Keratinocyte (primary cell): ENCODE measurements around the gene INHBB. TPM values are rescaled to one million over a fixed set of nuclear protein-coding genes. Genes with fewer than 3 reads are reported as not detected.

ENCODE experiments used
- DNase-seq: peaks from one replicate; pipeline ENCODE4 v3.0.0-alpha.2; 2011; ENCODE audit warnings: low read depth, missing footprints, low spot score
- FAIRE-seq: peaks from 2 replicates; lab custom pipeline; 2011; peaks lifted over from hg19 to GRCh38; lab: Jason Lieb, UNC
- H2AFZ ChIP-seq: 2 replicates; pipeline ENCODE4 v1.6.0; 2012; ENCODE audit warnings: low read length, control low read depth, inconsistent platforms; ENCODE audit not compliant: control insufficient read depth
- H3K27ac ChIP-seq: 2 replicates; pipeline ENCODE4 v1.5.1; 2011; ENCODE audit warnings: low read length; ENCODE audit not compliant: control insufficient read depth, insufficient read depth
- H3K27me3 ChIP-seq: 3 replicates; pipeline ENCODE4 v1.6.0; 2011; ENCODE audit warnings: low read length; ENCODE audit not compliant: control insufficient read depth, insufficient read depth; ENCODE audit errors: extremely low read depth
- H3K36me3 ChIP-seq, 2 experiments: 2 replicates in 1 of 2; 3 replicates in 1 of 2; pipeline ENCODE4 v1.5.1; 2011; ENCODE audit warnings: low read length in 2 of 2, mild to moderate bottlenecking in 1 of 2; ENCODE audit not compliant: control insufficient read depth in 2 of 2, insufficient read depth in 2 of 2; ENCODE audit errors: extremely low read depth in 1 of 2
- H3K4me1 ChIP-seq: 3 replicates; pipeline ENCODE4 v1.5.1; 2011; ENCODE audit warnings: low read length; ENCODE audit not compliant: control insufficient read depth, insufficient read depth; ENCODE audit errors: extremely low read depth
- H3K4me2 ChIP-seq: 3 replicates; pipeline ENCODE4 v1.6.0; 2011; ENCODE audit warnings: low read depth, low read length; ENCODE audit not compliant: control insufficient read depth, insufficient read depth; ENCODE audit errors: extremely low read depth
- H3K4me3 ChIP-seq, 3 experiments: fragments of 200-600 bp in 1 of 3; sonication (generic) in 1 of 3; 2 replicates in 2 of 3; 3 replicates in 1 of 3; pipeline ENCODE4 v1.5.1; 2011 to 2016; ENCODE audit warnings: low read length in 3 of 3, mild to moderate bottlenecking in 3 of 3, control low read depth in 2 of 3, inconsistent platforms in 1 of 3, low read depth in 1 of 3, mixed read lengths in 1 of 3, mixed run types in 1 of 3, moderate library complexity in 1 of 3; ENCODE audit not compliant: control insufficient read depth in 2 of 3, insufficient read depth in 2 of 3; ENCODE audit errors: extremely low read depth in 1 of 3
- H3K79me2 ChIP-seq: 2 replicates; pipeline ENCODE4 v1.6.0; 2012; ENCODE audit warnings: low read length; ENCODE audit not compliant: control insufficient read depth, insufficient read depth
- H3K9ac ChIP-seq: 3 replicates; pipeline ENCODE4 v1.6.0; 2011; ENCODE audit warnings: low read length; ENCODE audit not compliant: control insufficient read depth, insufficient read depth; ENCODE audit errors: extremely low read depth
- H3K9me1 ChIP-seq: 3 replicates; pipeline ENCODE4 v1.6.0; 2011; ENCODE audit warnings: low read length; ENCODE audit not compliant: control insufficient read depth, insufficient read depth; ENCODE audit errors: extremely low read depth
- H3K9me3 ChIP-seq: 2 replicates; pipeline ENCODE4 v1.5.1; 2012; ENCODE audit warnings: low read depth, low read length; ENCODE audit not compliant: control insufficient read depth
- H4K20me1 ChIP-seq: 3 replicates; pipeline ENCODE4 v1.6.0; 2011; ENCODE audit warnings: low read length; ENCODE audit not compliant: control insufficient read depth, insufficient read depth; ENCODE audit errors: extremely low read depth
- CTCF ChIP-seq, 3 experiments: IDR thresholded peaks in 1 of 3; conservative IDR thresholded peaks in 1 of 3; optimal IDR thresholded peaks in 1 of 3; 2 replicates in 2 of 3; 3 replicates in 1 of 3; pipeline versions ENCODE3 to v1.5.1; 2011; ENCODE audit warnings: low read length in 3 of 3, mild to moderate bottlenecking in 3 of 3, moderate library complexity in 2 of 3, control low read depth in 1 of 3, inconsistent platforms in 1 of 3; ENCODE audit not compliant: insufficient read depth in 2 of 3; ENCODE audit errors: extremely low read depth in 1 of 3
- EZH2 ChIP-seq: IDR thresholded peaks from one replicate; pipeline ENCODE4 v1.6.1; 2012; ENCODE audit warnings: inconsistent platforms, mild to moderate bottlenecking, low read length, moderate library complexity
- dilution Hi-C: fragments of 300-500 bp; cut with MboI; formaldehyde crosslinking; loops from one replicate; pipeline ENCODE4 v1.7.0; 2020; ENCODE audit warnings: low sequenced_read_pairs; ENCODE audit not compliant: extremely low pct_ligation_motif_present
- polyA plus RNA-seq, 5 experiments: library from polyadenylated mRNA; depleted of rRNA in 3 of 5; stranded (reverse) in 3 of 5; stranded (forward) in 1 of 5; unstranded in 1 of 5; fragments of >200 nt; gene quantifications; 1 replicate in 1 of 5; 2 replicates in 3 of 5; 3 replicates in 1 of 5; pipeline versions ENCODE4 v1.2.1 to v1.2.3, GENCODE V29; 2011 to 2012; ENCODE audit warnings: missing spikeins in 2 of 5, low read depth in 1 of 5, low replicate concordance in 1 of 5

Gene INHBB
- polyA plus RNA-seq, 1 donor (not counting 4 experiments of a cell fraction or from before 2014, with no cell fraction given): not detected

GRCh38 chr2:120383191-120383590 lies 37.3 kb downstream of the INHBB start:
- H3K27me3 ChIP-seq: no peaks in the 10 kb centered on the region
- TF ChIP-seq CTCF (optimal IDR thresholded peaks at IDR 0.05 in 1 of 3, IDR thresholded peaks at IDR 0.05 in 1 of 3, conservative IDR thresholded peaks at IDR 0.05 in 1 of 3; ENCODE audit: extremely low read depth in 1 of 3, insufficient read depth in 2 of 3, low read length in 3 of 3): no peak
- TF ChIP-seq EZH2: no peak
- DNase-seq (no peak), FAIRE-seq (no peak)
- no peak overlapping the region for H2AFZ ChIP-seq
- H3K9ac ChIP-seq: no peak overlapping the region
- no peaks in the 10 kb centered on the region for H3K79me2 ChIP-seq
- H3K4me1 ChIP-seq: no peaks in the 10 kb centered on the region
- no peak overlapping the region for H3K4me2 ChIP-seq
- H4K20me1 ChIP-seq: peaks cover 2% of the 10 kb centered on the region
- H3K27ac ChIP-seq: no peak overlapping the region
- no peaks in the 10 kb centered on the region for H3K9me3 ChIP-seq
- H3K4me3 ChIP-seq: no peak overlapping the region
- H3K36me3 ChIP-seq: no peaks in the 10 kb centered on the region
- dilution Hi-C loops: no loop called here
- no peaks in the 10 kb centered on the region for H3K9me1 ChIP-seq

- Histone ChIP-seq H3K4me3 (no peak overlapping the region), H3K9me1 (no peaks in the 10 kb centered on the region), H3K79me2 (no peaks in the 10 kb centered on the region), H3K36me3 (no peaks in the 10 kb centered on the region), H3K9ac (no peak overlapping the region), H3K4me1 (no peaks in the 10 kb centered on the region), H3K4me2 (no peak overlapping the region), H2AFZ (no peak overlapping the region), H3K9me3 (no peaks in the 10 kb centered on the region), H3K27ac (no peak overlapping the region), H4K20me1 (peaks cover 2% of the 10 kb centered on the region), H3K27me3 (no peaks in the 10 kb centered on the region)
- dilution Hi-C loops: no loop called here
- no peak for FAIRE-seq
- no peak for DNase-seq
- TF ChIP-seq CTCF (optimal IDR thresholded peaks at IDR 0.05 in 1 of 3, IDR thresholded peaks at IDR 0.05 in 1 of 3, conservative IDR thresholded peaks at IDR 0.05 in 1 of 3; ENCODE audit: extremely low read depth in 1 of 3, insufficient read depth in 2 of 3, low read length in 3 of 3): no peak
- no peak for TF ChIP-seq EZH2
Observed at GRCh38 chr2:120383631-120384340, 37.9 kb downstream of the INHBB start.
